Limb (tissue), 2 donors: ENCODE results near the gene CENPV.
A peak's percentile ranks its signal among the peaks of the same experiment; 100 is the strongest.
"Not testable (repeated sequence)": the region's sequence is repeated elsewhere in the genome, so short reads cannot be mapped to it uniquely, and the experiment has no call there.

Experiments
- DNase-seq, 2 donors: peaks; one replicate each; pipeline ENCODE4 v3.0.0-alpha.2; 2016; ENCODE audit errors: extremely low spot score in 2 of 2

Gene CENPV

DNA sequence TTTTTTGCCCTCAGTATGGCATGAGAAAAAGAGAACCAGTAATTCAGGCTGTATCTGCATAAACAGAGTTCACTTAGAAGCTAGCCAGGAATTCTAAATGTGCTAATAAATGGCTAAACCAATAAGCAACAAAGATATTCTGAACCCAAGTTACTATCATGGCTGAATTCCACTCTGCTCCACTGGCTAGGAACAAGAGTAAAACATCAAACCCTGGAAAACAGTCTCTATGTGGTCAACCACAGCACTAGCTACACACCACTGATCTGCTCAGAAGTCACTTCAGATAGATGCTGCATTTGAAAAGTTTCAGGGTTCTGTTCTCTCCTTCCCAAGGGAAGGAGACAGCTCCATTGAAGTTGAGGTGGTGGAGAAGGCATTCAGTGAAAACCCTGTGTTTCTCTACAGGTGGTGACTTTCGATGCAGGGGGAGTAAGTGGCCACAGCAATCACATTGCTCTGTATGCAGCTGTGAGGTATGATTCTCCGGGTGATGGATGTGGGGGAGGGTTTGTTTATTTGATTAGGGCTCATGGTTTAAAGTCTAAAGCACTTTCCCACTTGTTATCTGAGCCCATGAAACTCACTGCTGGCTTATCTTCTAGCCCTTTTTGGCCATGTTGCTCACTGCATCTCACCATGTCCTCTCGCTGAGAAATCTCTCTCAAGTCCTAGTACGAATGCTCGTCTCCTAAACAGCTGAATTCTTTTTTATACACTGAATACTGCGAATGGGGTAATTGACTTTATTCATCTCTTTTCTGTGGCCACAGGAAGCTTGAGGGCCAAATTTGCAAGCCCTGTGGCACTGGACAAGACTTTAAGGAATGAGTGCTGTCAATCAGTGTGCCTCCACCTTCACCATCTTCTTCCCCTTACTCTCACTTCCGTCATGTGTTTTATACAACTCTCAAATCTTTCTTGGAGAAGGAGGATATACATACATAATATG lies 39.9 kb downstream of the CENPV start:
- DNase-seq: no peak

DNA sequence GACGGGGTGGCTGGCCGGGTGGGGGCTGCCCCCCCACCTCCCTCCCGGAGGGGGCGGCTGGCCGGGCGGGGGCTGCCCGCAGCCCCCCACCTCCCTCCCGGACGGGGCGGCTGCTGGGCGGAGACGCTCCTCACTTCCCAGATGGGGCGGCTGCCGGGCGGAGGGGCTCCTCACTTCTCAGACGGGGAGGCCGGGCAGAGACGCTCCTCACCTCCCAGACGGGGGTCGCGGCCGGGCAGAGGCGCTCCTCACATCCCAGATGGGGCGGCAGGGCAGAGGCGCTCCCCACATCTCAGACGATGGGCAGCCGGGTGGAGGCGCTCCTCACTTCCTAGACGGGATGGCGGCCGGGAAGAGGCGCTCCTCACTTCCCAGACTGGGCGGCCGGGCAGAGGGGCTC lies 41.2 kb downstream of the CENPV start:
- DNase-seq: not testable (repeated sequence)

DNA sequence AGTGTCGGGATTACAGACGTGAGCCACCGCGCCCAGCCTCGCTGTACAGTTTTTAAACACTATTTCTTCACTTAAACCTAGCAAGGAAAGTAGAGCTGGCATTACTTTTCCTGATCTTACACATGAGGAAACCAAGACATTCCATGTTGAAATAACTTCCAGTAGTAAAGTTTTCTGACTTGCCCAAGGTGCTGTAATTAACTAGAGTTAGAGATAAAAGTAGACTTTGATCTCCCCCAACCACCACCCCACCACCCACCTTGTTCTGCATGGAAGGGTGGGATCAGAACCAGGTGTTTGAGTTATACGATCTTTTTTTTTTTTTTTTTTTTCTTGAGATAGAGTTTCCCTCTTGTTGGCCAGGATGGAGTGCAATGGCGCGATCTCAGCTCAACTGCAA lies 47.1 kb downstream of the CENPV start:
- no peak for DNase-seq

- DNase-seq: peak; percentile 29 to 35
Measured at GRCh38 chr17:16304830-16305229, 48.4 kb downstream of the CENPV start.

GRCh38 chr17:16302856-16303255 lies 50.4 kb downstream of the CENPV start:
- no peak for DNase-seq

- DNase-seq: no peak
Measured at GRCh38 chr17:16301963-16302855, 51.1 kb downstream of the CENPV start.

DNA sequence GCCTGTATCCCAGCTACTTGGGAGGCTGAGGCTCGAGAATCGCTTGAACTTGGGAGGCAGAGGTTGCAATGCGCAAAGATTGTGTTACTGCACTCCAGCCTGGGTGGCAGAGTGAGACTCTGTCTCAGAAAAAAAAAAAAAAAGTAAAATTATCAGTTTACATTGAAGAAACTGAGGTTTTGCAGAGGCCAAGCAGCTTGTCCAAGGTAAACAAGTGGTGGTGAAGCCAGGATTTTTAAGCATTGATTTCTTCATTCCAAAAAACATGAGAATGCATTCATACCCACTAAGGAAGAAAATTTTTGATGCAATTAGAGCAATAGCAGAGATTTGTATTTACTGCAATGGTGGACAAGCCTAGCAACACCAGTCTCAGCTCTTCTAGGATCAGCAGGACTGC lies 52.7 kb downstream of the CENPV start:
- DNase-seq: no peak

GRCh38 chr17:16298140-16298662 lies 55.1 kb downstream of the CENPV start:
- DNase-seq: no peak

- no peak for DNase-seq
Measured at GRCh38 chr17:16297367-16298139, 55.7 kb downstream of the CENPV start.

- not testable (repeated sequence) for DNase-seq
Measured at GRCh38 chr17:16296072-16296471, 57.2 kb downstream of the CENPV start.

DNA sequence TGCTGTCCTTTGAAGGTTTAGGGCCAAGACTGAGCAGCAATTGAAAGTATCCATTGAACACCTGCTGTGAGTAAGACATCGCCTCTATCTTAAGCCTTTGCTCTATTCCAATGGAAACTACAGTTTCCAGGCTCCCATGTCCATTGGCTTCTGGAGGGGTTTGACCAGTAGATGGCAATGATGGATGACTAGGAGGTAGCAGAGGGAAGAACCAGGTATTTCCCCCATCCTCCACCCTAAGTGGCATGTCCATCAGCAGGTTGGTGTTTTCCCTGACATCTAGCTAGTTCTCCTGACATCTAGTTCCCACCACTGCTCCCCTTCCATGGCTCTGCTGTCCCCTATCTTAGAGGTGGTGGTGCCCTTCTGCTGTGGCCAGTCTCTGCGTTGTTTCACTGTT lies 58.7 kb downstream of the CENPV start:
- no peak for DNase-seq

DNA sequence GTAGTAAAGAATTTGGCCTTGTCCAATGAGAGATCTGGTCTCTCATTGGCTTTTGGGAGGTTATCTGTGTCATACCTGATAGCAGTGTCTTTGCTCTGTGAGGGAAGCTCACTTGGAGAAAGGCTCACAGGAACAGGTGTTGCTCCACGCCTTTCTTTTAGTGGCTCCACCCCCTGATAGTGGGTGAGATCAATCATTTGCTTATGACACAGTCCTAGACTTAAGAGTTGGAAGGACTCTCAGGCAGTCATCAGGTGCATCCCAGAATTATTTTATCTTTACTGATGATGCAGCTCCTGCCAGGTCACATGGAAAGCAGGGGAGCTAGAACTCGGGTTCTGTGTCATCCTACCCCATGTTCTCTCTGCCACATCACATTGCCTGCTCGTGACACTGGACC lies 59.3 kb downstream of the CENPV start:
- no peak for DNase-seq
